PC-9 (cell line): ENCODE measurements around the gene ZNF19. TPM values are rescaled to one million over a fixed set of nuclear protein-coding genes. Genes with fewer than 3 reads are reported as not detected.

ENCODE experiments used
- BruUV-seq: library from RNA; stranded (reverse); fragments of 400-500 nt; replicated peaks from 2 replicates; lab custom pipeline; 2021; lab: Mats Ljungman, UMichigan
- CTCF ChIA-PET: fragments of 300-600 bp; sonication (Branson Sonifier 250); formaldehyde crosslinking; loops from one replicate; lab custom pipeline; 2022; ENCODE audit warnings: antibody characterized with exemption; lab: Charles Lee
- POLR2A ChIA-PET: fragments of 300-600 bp; sonication (Branson Sonifier 250); formaldehyde crosslinking; loops from one replicate; lab custom pipeline; 2022; ENCODE audit warnings: antibody characterized with exemption; ENCODE audit not compliant: unreplicated experiment; lab: Charles Lee
- DNase-seq, 2 experiments: peaks; one replicate each; pipeline versions ENCODE4 v3.0.0 to v3.0.0-alpha.2; 2015 to 2022; ENCODE audit warnings: mixed read lengths in 1 of 2
- H2AFZ ChIP-seq: fragments of 200-600 bp; sonication (generic); 2 replicates; pipeline ENCODE4 v1.8.1; 2017; ENCODE audit warnings: antibody characterized with exemption
- H3F3A ChIP-seq: fragments of 200-600 bp; sonication (generic); 2 replicates; pipeline ENCODE4 v1.8.1; 2017; ENCODE audit warnings: antibody characterized with exemption, mild to moderate bottlenecking, low read depth; ENCODE audit not compliant: insufficient read depth
- H3K27ac ChIP-seq: fragments of 200-600 bp; sonication (generic); 2 replicates; pipeline ENCODE4 v1.6.1; 2016; ENCODE audit warnings: mixed run types
- H3K27me3 ChIP-seq: fragments of 200-600 bp; sonication (generic); 2 replicates; pipeline ENCODE4 v1.6.1; 2016; ENCODE audit warnings: low read depth, mixed run types; ENCODE audit not compliant: insufficient read depth
- H3K36me3 ChIP-seq: fragments of 200-600 bp; sonication (generic); 2 replicates; pipeline ENCODE4 v1.6.1; 2016; ENCODE audit warnings: low read depth, mixed run types
- H3K4me1 ChIP-seq: fragments of 200-600 bp; sonication (generic); replicated peaks from 2 replicates; pipeline ENCODE4 v1.6.1; 2016; ENCODE audit warnings: mixed run types; ENCODE audit not compliant: insufficient read depth
- H3K4me2 ChIP-seq: fragments of 200-600 bp; sonication (generic); 2 replicates; pipeline ENCODE4 v1.6.1; 2017; ENCODE audit warnings: mixed run types
- H3K4me3 ChIP-seq: fragments of 200-600 bp; sonication (generic); 2 replicates; pipeline ENCODE4 v1.6.1; 2016; ENCODE audit warnings: mixed run types
- H3K79me2 ChIP-seq: fragments of 200-600 bp; sonication (generic); 2 replicates; pipeline ENCODE4 v1.6.1; 2017; ENCODE audit warnings: low read depth, mixed run types
- H3K9me2 ChIP-seq: fragments of 200-600 bp; sonication (generic); 2 replicates; pipeline ENCODE4 v1.8.1; 2017; ENCODE audit warnings: mild to moderate bottlenecking; ENCODE audit not compliant: insufficient read depth
- H3K9me3 ChIP-seq: fragments of 200-600 bp; sonication (generic); 2 replicates; pipeline ENCODE4 v1.8.1; 2016; ENCODE audit warnings: low read depth; ENCODE audit not compliant: insufficient read depth
- H4K20me1 ChIP-seq: fragments of 200-600 bp; sonication (generic); 2 replicates; pipeline ENCODE4 v1.8.1; 2017; ENCODE audit not compliant: insufficient read depth
- CTCF ChIP-seq: fragments of 200-600 bp; sonication (generic); conservative IDR thresholded peaks from 2 replicates; pipeline ENCODE4 v1.6.1; 2017; ENCODE audit warnings: mixed run types, antibody characterized with exemption, mild to moderate bottlenecking, moderate library complexity
- EZH2 ChIP-seq: fragments of 200-600 bp; sonication (generic); IDR thresholded peaks from 2 replicates; pipeline ENCODE4 v1.8.0; 2017; ENCODE audit warnings: antibody characterized with exemption, low read depth
- intact Hi-C: fragments of 100-400 bp; cut with micrococcal nuclease; formaldehyde crosslinking; loops from one replicate; pipeline ENCODE4 v1.10.0; 2022; ENCODE audit not compliant: unreplicated experiment
- total RNA-seq: library from RNA; stranded (reverse); gene quantifications from 2 replicates; pipeline ENCODE4 v1.2.3, GENCODE V29; 2021

Gene ZNF19
- total RNA-seq, 1 experiment from 2014 or later, result 6.8 TPM

- H3F3A ChIP-seq, result no peaks in the 10 kb centered on the region; the same call in 1 of the 2 replicates
- 0 out of 2 replicates have a peak, but pooled peaks cover 4% of the 10 kb centered on the region for H3K9me3 ChIP-seq
- H3K9me2 ChIP-seq, result no peaks in the 10 kb centered on the region
- H3K4me1 ChIP-seq, result no peaks in the 10 kb centered on the region
- ChIA-PET CTCF (no interaction called here), POLR2A (no interaction called here)
- H3K4me2 ChIP-seq, result no peak overlapping the region
- peaks cover 25% of the 10 kb centered on the region for H3K27me3 ChIP-seq
- H3K4me3 ChIP-seq, result no peak overlapping the region
- no peak for DNase-seq
- no peak overlapping the region for H3K27ac ChIP-seq
- no peaks in the 10 kb centered on the region for H3K36me3 ChIP-seq
- H3K79me2 ChIP-seq, result no peaks in the 10 kb centered on the region
- no peak overlapping the region for H2AFZ ChIP-seq
- TF ChIP-seq CTCF (no peak), EZH2 (no peak)
- H4K20me1 ChIP-seq, result no peaks in the 10 kb centered on the region
- BruUV-seq, result no TSS peak
- intact Hi-C loops, result no loop called here
Measured at GRCh38 chr16:71431991-71432390, 57.1 kb downstream of the ZNF19 start.

- Histone ChIP-seq H3F3A (no peaks in the 10 kb centered on the region; the same call in 1 of the 2 replicates), H3K4me3 (no peak overlapping the region), H3K9me3 (0 out of 2 replicates have a peak, but pooled peaks cover 4% of the 10 kb centered on the region), H4K20me1 (no peaks in the 10 kb centered on the region), H3K27ac (no peak overlapping the region), H3K4me1 (no peaks in the 10 kb centered on the region), H3K36me3 (no peaks in the 10 kb centered on the region), H3K4me2 (no peak overlapping the region), H3K27me3 (peaks cover 24% of the 10 kb centered on the region), H3K9me2 (no peaks in the 10 kb centered on the region), H2AFZ (no peak overlapping the region), H3K79me2 (no peaks in the 10 kb centered on the region)
- TF ChIP-seq CTCF (no peak), EZH2 (no peak)
- no peak for DNase-seq
- ChIA-PET CTCF (no interaction called here), POLR2A (no interaction called here)
- BruUV-seq, result no TSS peak
- intact Hi-C loops, result no loop called here
Measured at GRCh38 chr16:71431176-71431575, 57.9 kb downstream of the ZNF19 start.

GRCh38 chr16:71430744-71431143 is 58.4 kb downstream of the ZNF19 start:
- Histone ChIP-seq H3K36me3 (no peaks in the 10 kb centered on the region), H3F3A (no peaks in the 10 kb centered on the region; the same call in 1 of the 2 replicates), H3K4me2 (no peak overlapping the region), H3K79me2 (no peaks in the 10 kb centered on the region), H3K4me1 (no peaks in the 10 kb centered on the region), H3K9me2 (no peaks in the 10 kb centered on the region), H2AFZ (no peak overlapping the region), H3K27ac (no peak overlapping the region), H3K27me3 (peaks cover 20% of the 10 kb centered on the region), H3K4me3 (no peak overlapping the region), H3K9me3 (0 out of 2 replicates have a peak, but pooled peaks cover 4% of the 10 kb centered on the region), H4K20me1 (no peaks in the 10 kb centered on the region)
- intact Hi-C loops, result no loop called here
- no peak for DNase-seq
- TF ChIP-seq EZH2 (no peak), CTCF (no peak)
- BruUV-seq, result no TSS peak
- ChIA-PET CTCF (no interaction called here), POLR2A (no interaction called here)
